Measurements from ENCODE around the gene LDB2. TPM values are rescaled to one million over a fixed set of nuclear protein-coding genes. Genes with fewer than 3 reads are reported as not detected.

The LDB2 gene
- total RNA-seq, 2 experiments from 2014 or later, result not detected

GRCh38 chr4:16521156-16521915 is 377.1 kb downstream of the LDB2 start:
- no TSS peak for BruUV-seq (replicated peaks)
- intact Hi-C loops (cut with micrococcal nuclease; ENCODE audit: unreplicated experiment), result no loop called here
- ChIA-PET CTCF (ENCODE audit: unreplicated experiment) (no interaction called here), POLR2A (no interaction called here)
- Histone ChIP-seq H2AFZ (ENCODE audit: low read length) (no peak overlapping the region), H3K4me1 (ENCODE audit: insufficient read depth, low read length, poor library complexity, severe bottlenecking) (no peaks in the 10 kb centered on the region), H3K4me3 (ENCODE audit: low read depth, low read length, poor library complexity, severe bottlenecking) (no peak overlapping the region), H3K9me2 (ENCODE audit: insufficient read depth, low read length) (no peaks in the 10 kb centered on the region), H3K4me2 (ENCODE audit: low read length) (no peak overlapping the region), H3K79me2 (ENCODE audit: insufficient read depth, low read depth, low read length) (no peaks in the 10 kb centered on the region), H3K27ac (ENCODE audit: low read depth, low read length, poor library complexity, severe bottlenecking) (no peak overlapping the region), H3K36me3 (ENCODE audit: insufficient read depth, low read length) (no peaks in the 10 kb centered on the region), H4K20me1 (ENCODE audit: insufficient read depth, low read length) (no peaks in the 10 kb centered on the region), H3K9me3 (ENCODE audit: low read length) (no peaks in the 10 kb centered on the region)
- DNase-seq (ENCODE audit: low spot score), result no peak
- TF ChIP-seq CTCF (conservative IDR thresholded peaks at IDR 0.05; ENCODE audit: low read length) (no peak), EZH2phosphoT487 (IDR thresholded peaks at IDR 0.05; ENCODE audit: borderline replicate concordance, low read depth, low read length) (no peak)

- intact Hi-C loops (cut with micrococcal nuclease; ENCODE audit: unreplicated experiment), result no loop called here
- Histone ChIP-seq H3K4me2 (ENCODE audit: low read length) (no peak overlapping the region), H3K9me3 (ENCODE audit: low read length) (no peaks in the 10 kb centered on the region), H3K9me2 (ENCODE audit: insufficient read depth, low read length) (no peaks in the 10 kb centered on the region), H3K36me3 (ENCODE audit: insufficient read depth, low read length) (no peaks in the 10 kb centered on the region), H3K4me1 (ENCODE audit: insufficient read depth, low read length, poor library complexity, severe bottlenecking) (no peaks in the 10 kb centered on the region), H3K4me3 (ENCODE audit: low read depth, low read length, poor library complexity, severe bottlenecking) (no peak overlapping the region), H4K20me1 (ENCODE audit: insufficient read depth, low read length) (no peaks in the 10 kb centered on the region), H2AFZ (ENCODE audit: low read length) (no peak overlapping the region), H3K79me2 (ENCODE audit: insufficient read depth, low read depth, low read length) (no peaks in the 10 kb centered on the region), H3K27ac (ENCODE audit: low read depth, low read length, poor library complexity, severe bottlenecking) (no peak overlapping the region)
- no peak for DNase-seq (ENCODE audit: low spot score)
- ChIA-PET POLR2A (interaction anchor here (1.5 kb wide), 1 partner anchor 8 kb away, joined by 3 read pairs; no protein-coding TSS in a partner anchor), CTCF (ENCODE audit: unreplicated experiment) (no interaction called here)
- no TSS peak for BruUV-seq (replicated peaks)
- no peak for TF ChIP-seq CTCF (conservative IDR thresholded peaks at IDR 0.05; ENCODE audit: low read length)
- no peak for TF ChIP-seq EZH2phosphoT487 (IDR thresholded peaks at IDR 0.05; ENCODE audit: borderline replicate concordance, low read depth, low read length)
These were observed 381.5 kb downstream of the LDB2 start for GRCh38 chr4:16516796-16517439.

- DNase-seq (ENCODE audit: low spot score), result no peak
- H2AFZ ChIP-seq (ENCODE audit: low read length), result no peak overlapping the region
- BruUV-seq (replicated peaks), result no TSS peak
- H3K4me2 ChIP-seq (ENCODE audit: low read length), result no peak overlapping the region
- no peaks in the 10 kb centered on the region for H4K20me1 ChIP-seq (ENCODE audit: insufficient read depth, low read length)
- H3K4me1 ChIP-seq (ENCODE audit: insufficient read depth, low read length, poor library complexity, severe bottlenecking), result no peaks in the 10 kb centered on the region
- peaks cover 10% of the 10 kb centered on the region for H3K9me3 ChIP-seq (ENCODE audit: low read length)
- H3K4me3 ChIP-seq (ENCODE audit: low read depth, low read length, poor library complexity, severe bottlenecking), result no peak overlapping the region
- ChIA-PET CTCF (ENCODE audit: unreplicated experiment) (no interaction called here), POLR2A (no interaction called here)
- intact Hi-C loops (cut with micrococcal nuclease; ENCODE audit: unreplicated experiment), result no loop called here
- H3K9me2 ChIP-seq (ENCODE audit: insufficient read depth, low read length), result no peaks in the 10 kb centered on the region
- no peaks in the 10 kb centered on the region for H3K36me3 ChIP-seq (ENCODE audit: insufficient read depth, low read length)
- H3K27ac ChIP-seq (ENCODE audit: low read depth, low read length, poor library complexity, severe bottlenecking), result no peak overlapping the region
- TF ChIP-seq CTCF (conservative IDR thresholded peaks at IDR 0.05; ENCODE audit: low read length), result no peak
- TF ChIP-seq EZH2phosphoT487 (IDR thresholded peaks at IDR 0.05; ENCODE audit: borderline replicate concordance, low read depth, low read length), result no peak
- no peaks in the 10 kb centered on the region for H3K79me2 ChIP-seq (ENCODE audit: insufficient read depth, low read depth, low read length)
These were observed 384.6 kb downstream of the LDB2 start for GRCh38 chr4:16513876-16514275.
